ENCODE results near the gene TFPT. TPM values are rescaled to one million over a fixed set of nuclear protein-coding genes. Genes with fewer than 3 reads are reported as not detected.
A peak's percentile ranks its signal among the peaks of the same experiment; 100 is the strongest.
"Not testable (repeated sequence)": the region's sequence is repeated elsewhere in the genome, so short reads cannot be mapped to it uniquely, and the experiment has no call there.

Gene TFPT
- total RNA-seq, 1 donor from 2014 or later: 13.0 TPM

- no peak for DNase-seq (ENCODE audit: low read depth)
Measured at GRCh38 chr19:54124393-54124792, 8.9 kb upstream of the TFPT start.

GRCh38 chr19:54123682-54124081 lies 8.2 kb upstream of the TFPT start:
- DNase-seq (ENCODE audit: low read depth): no peak

- DNase-seq (ENCODE audit: low read depth): no peak
Measured at GRCh38 chr19:54121259-54121658, 5.8 kb upstream of the TFPT start.

- DNase-seq (ENCODE audit: low read depth): peak; percentile 40
Measured at GRCh38 chr19:54114340-54115108, 933 bp downstream of the TFPT start.

- no peak for DNase-seq (ENCODE audit: low read depth)
Measured at GRCh38 chr19:54109651-54110050, 5.8 kb downstream of the TFPT start.

GRCh38 chr19:54108496-54108895 lies 7.0 kb downstream of the TFPT start:
- no peak for DNase-seq (ENCODE audit: low read depth)

GRCh38 chr19:54107876-54108490 lies 7.5 kb downstream of the TFPT start:
- DNase-seq (ENCODE audit: low read depth): no peak

- no peak for DNase-seq (ENCODE audit: low read depth)
Measured at GRCh38 chr19:54106716-54107115, 8.7 kb downstream of the TFPT start.

- DNase-seq (ENCODE audit: low read depth): no peak
Measured at GRCh38 chr19:54105796-54106195, 9.7 kb downstream of the TFPT start.

GRCh38 chr19:54104998-54105715 lies 10.3 kb downstream of the TFPT start:
- DNase-seq (ENCODE audit: low read depth): no peak

GRCh38 chr19:54102421-54103169 lies 12.9 kb downstream of the TFPT start, which contains the start of gene NDUFA3:
NDUFA3 (plus strand) TSS chr19:54102855; CDS start chr19:54102879, 24 bp downstream.
- peak; percentile 99 for DNase-seq (ENCODE audit: low read depth)

GRCh38 chr19:54100561-54100960 lies 14.9 kb downstream of the TFPT start, which contains the start of gene OSCAR:
OSCAR (minus strand) TSS chr19:54100803; CDS start chr19:54100792, 11 bp downstream.
- no peak for DNase-seq (ENCODE audit: low read depth)

GRCh38 chr19:54099903-54100255 lies 15.6 kb downstream of the TFPT start:
- DNase-seq (ENCODE audit: low read depth): not testable (repeated sequence)

- no peak for DNase-seq (ENCODE audit: low read depth)
Measured at GRCh38 chr19:54099190-54099902, 16.1 kb downstream of the TFPT start.

- DNase-seq (ENCODE audit: low read depth): peak; percentile 35
Measured at GRCh38 chr19:54096617-54097106, 18.8 kb downstream of the TFPT start.

GRCh38 chr19:54095859-54096616 lies 19.4 kb downstream of the TFPT start:
- peak; percentile 43 for DNase-seq (ENCODE audit: low read depth)

- no peak for DNase-seq (ENCODE audit: low read depth)
Measured at GRCh38 chr19:54095136-54095858, 20.2 kb downstream of the TFPT start.

- no peak for DNase-seq (ENCODE audit: low read depth)
Measured at GRCh38 chr19:54094426-54095000, 20.9 kb downstream of the TFPT start.

- no peak for DNase-seq (ENCODE audit: low read depth)
Measured at GRCh38 chr19:54084410-54084809, 31.0 kb downstream of the TFPT start.
